ENCODE results near the gene NDUFC2. TPM values are rescaled to one million over a fixed set of nuclear protein-coding genes. Genes with fewer than 3 reads are reported as not detected.
"Not testable (repeated sequence)": the region's sequence is repeated elsewhere in the genome, so short reads cannot be mapped to it uniquely, and the experiment has no call there.

NDUFC2 gene
- total and polyA plus RNA-seq, 2 donors (not counting 1 experiment from before 2014, with no cell fraction given) = 93.9 to 101 TPM

GRCh38 chr11:78061088-78061920 lies 18.4 kb downstream of the NDUFC2 start:
- Histone ChIP-seq H4K20me1 (ENCODE audit: control insufficient read depth, extremely low read depth, insufficient read depth, low read length) (no peaks in the 10 kb centered on the region), H3K9me3 (ENCODE audit: control insufficient read depth, insufficient read depth, low read depth, low read length) (no peaks in the 10 kb centered on the region), H2AFZ (ENCODE audit: low read length) (no peak overlapping the region), H3K79me2 (ENCODE audit: control insufficient read depth, insufficient read depth, low read length) (no peaks in the 10 kb centered on the region), H3K27me3 (ENCODE audit: control insufficient read depth, insufficient read depth, low read length) (no peaks in the 10 kb centered on the region), H3K36me3 (ENCODE audit: control insufficient read depth, insufficient read depth, low read length) (no peaks in the 10 kb centered on the region), H3K4me3 (replicated peaks in 1 of 4; ENCODE audit: control extremely low read depth in 1 of 4, insufficient read depth in 1 of 4, low read depth in 3 of 4, low read length in 4 of 4) (no peak overlapping the region), H3K27ac (ENCODE audit: insufficient read depth, low read length) (no peak overlapping the region), H3K4me2 (ENCODE audit: extremely low read depth, insufficient read depth, low read length) (no peak overlapping the region), H3K9ac (ENCODE audit: insufficient read depth, low read length) (no peak overlapping the region), H3K4me1 (ENCODE audit: control insufficient read depth, extremely low read depth, insufficient read depth, low read length) (no peaks in the 10 kb centered on the region)
- no peak for DNase-seq (ENCODE audit: low read depth in 2 of 2)
- TF ChIP-seq EZH2 (IDR thresholded peaks at IDR 0.05; ENCODE audit: low read length, missing control alignments) (no peak), CTCF (conservative IDR thresholded peaks at IDR 0.05 in 1 of 2, IDR thresholded peaks at IDR 0.05 in 1 of 2; ENCODE audit: low read depth in 1 of 2, low read length in 2 of 2) (no peak)

GRCh38 chr11:78060533-78060932 lies 19.1 kb downstream of the NDUFC2 start:
- Histone ChIP-seq H3K9ac (ENCODE audit: insufficient read depth, low read length) (no peak overlapping the region), H4K20me1 (ENCODE audit: control insufficient read depth, extremely low read depth, insufficient read depth, low read length) (no peaks in the 10 kb centered on the region), H3K27ac (ENCODE audit: insufficient read depth, low read length) (no peak overlapping the region), H3K79me2 (ENCODE audit: control insufficient read depth, insufficient read depth, low read length) (no peaks in the 10 kb centered on the region), H3K4me1 (ENCODE audit: control insufficient read depth, extremely low read depth, insufficient read depth, low read length) (no peaks in the 10 kb centered on the region), H3K36me3 (ENCODE audit: control insufficient read depth, insufficient read depth, low read length) (no peaks in the 10 kb centered on the region), H3K27me3 (ENCODE audit: control insufficient read depth, insufficient read depth, low read length) (no peaks in the 10 kb centered on the region), H3K9me3 (ENCODE audit: control insufficient read depth, insufficient read depth, low read depth, low read length) (no peaks in the 10 kb centered on the region), H3K4me2 (ENCODE audit: extremely low read depth, insufficient read depth, low read length) (no peak overlapping the region), H3K4me3 (replicated peaks in 1 of 4; ENCODE audit: control extremely low read depth in 1 of 4, insufficient read depth in 1 of 4, low read depth in 3 of 4, low read length in 4 of 4) (no peak overlapping the region), H2AFZ (ENCODE audit: low read length) (no peak overlapping the region)
- DNase-seq (ENCODE audit: low read depth in 2 of 2) = no peak
- no peak for TF ChIP-seq CTCF (conservative IDR thresholded peaks at IDR 0.05 in 1 of 2, IDR thresholded peaks at IDR 0.05 in 1 of 2; ENCODE audit: low read depth in 1 of 2, low read length in 2 of 2)
- TF ChIP-seq EZH2 (IDR thresholded peaks at IDR 0.05; ENCODE audit: low read length, missing control alignments) = no peak

- H3K79me2 ChIP-seq (ENCODE audit: control insufficient read depth, insufficient read depth, low read length); H3K27me3 ChIP-seq (ENCODE audit: control insufficient read depth, insufficient read depth, low read length); H3K4me3 ChIP-seq (replicated peaks in 1 of 4; ENCODE audit: control extremely low read depth in 1 of 4, insufficient read depth in 1 of 4, low read depth in 3 of 4, low read length in 4 of 4); H3K9ac ChIP-seq (ENCODE audit: insufficient read depth, low read length); H2AFZ ChIP-seq (ENCODE audit: low read length); H3K27ac ChIP-seq (ENCODE audit: insufficient read depth, low read length); H3K36me3 ChIP-seq (ENCODE audit: control insufficient read depth, insufficient read depth, low read length); H3K4me2 ChIP-seq (ENCODE audit: extremely low read depth, insufficient read depth, low read length); DNase-seq (ENCODE audit: low read depth in 2 of 2); H3K9me3 ChIP-seq (ENCODE audit: control insufficient read depth, insufficient read depth, low read depth, low read length); H4K20me1 ChIP-seq (ENCODE audit: control insufficient read depth, extremely low read depth, insufficient read depth, low read length); H3K4me1 ChIP-seq (ENCODE audit: control insufficient read depth, extremely low read depth, insufficient read depth, low read length): not testable (repeated sequence)
Observed at GRCh38 chr11:78059749-78060328, 19.8 kb downstream of the NDUFC2 start.
